NCI-H187 (cell line): Measurements from ENCODE around the gene TGM4.
"Not testable (repeated sequence)": the region's sequence is repeated elsewhere in the genome, so short reads cannot be mapped to it uniquely, and the experiment has no call there.

Source experiments
- DNase-seq, 2 experiments: peaks; one replicate each; lab custom pipeline; 2025; lab: John Stamatoyannopoulos, UW

TGM4 gene

GRCh38 chr3:44874308-44874707 lies at the start of gene TGM4:
TGM4 (plus strand) TSS chr3:44874608; CDS start chr3:44874679, 71 bp downstream.
- DNase-seq: no peak

- DNase-seq: no peak
Measured at GRCh38 chr3:44825264-44825925, 49.0 kb upstream of the TGM4 start.

- no peak for DNase-seq
Measured at GRCh38 chr3:44827196-44827595, 47.2 kb upstream of the TGM4 start.

- DNase-seq: no peak
Measured at GRCh38 chr3:44831232-44831631, 43.2 kb upstream of the TGM4 start.

- DNase-seq: no peak
Measured at GRCh38 chr3:44832032-44832431, 42.4 kb upstream of the TGM4 start.

- DNase-seq: no peak
Measured at GRCh38 chr3:44832965-44833364, 41.4 kb upstream of the TGM4 start.

GRCh38 chr3:44833394-44833793 lies 41.0 kb upstream of the TGM4 start:
- no peak for DNase-seq

- no peak for DNase-seq
Measured at GRCh38 chr3:44835684-44836083, 38.7 kb upstream of the TGM4 start.

GRCh38 chr3:44842376-44842775 lies 32.0 kb upstream of the TGM4 start:
- DNase-seq: no peak

- no peak for DNase-seq
Measured at GRCh38 chr3:44845528-44846520, 28.6 kb upstream of the TGM4 start.

GRCh38 chr3:44848634-44849033 lies 25.8 kb upstream of the TGM4 start:
- DNase-seq: no peak

GRCh38 chr3:44856663-44857062 lies 17.7 kb upstream of the TGM4 start:
- DNase-seq: not testable (repeated sequence)

GRCh38 chr3:44860117-44860516 lies 14.3 kb upstream of the TGM4 start:
- DNase-seq: no peak

- peak; percentile 18 to 59 for DNase-seq
Measured at GRCh38 chr3:44861412-44862225, 12.8 kb upstream of the TGM4 start, which contains the start of gene TMEM42. TMEM42 (plus strand) TSS chr3:44861912; CDS start chr3:44861925, 13 bp downstream.

- DNase-seq: no peak
Measured at GRCh38 chr3:44862226-44862637, 12.2 kb upstream of the TGM4 start.

GRCh38 chr3:44865272-44866035 lies 9.0 kb upstream of the TGM4 start:
- no peak for DNase-seq

GRCh38 chr3:44867421-44868111 lies 6.8 kb upstream of the TGM4 start:
- no peak for DNase-seq

GRCh38 chr3:44870375-44871061 lies 3.9 kb upstream of the TGM4 start:
- DNase-seq: no peak

GRCh38 chr3:44875596-44875995 lies 1.2 kb downstream of the TGM4 start:
- no peak for DNase-seq

- no peak for DNase-seq
Measured at GRCh38 chr3:44877333-44877732, 2.9 kb downstream of the TGM4 start.
